Endodermal cell (in vitro differentiated cells): ENCODE results near the gene ZFP92. TPM values are rescaled to one million over a fixed set of nuclear protein-coding genes. Genes with fewer than 3 reads are reported as not detected.

ENCODE experiments used
- DNase-seq: peaks from one replicate; pipeline ENCODE4 v3.0.0-alpha.2; 2017
- H3K27ac ChIP-seq: 2 replicates; pipeline ENCODE4 v1.5.1; 2013; ENCODE audit warnings: mild to moderate bottlenecking, low read depth, low read length, moderate library complexity
- H3K27me3 ChIP-seq: 2 replicates; pipeline ENCODE4 v1.6.1; 2013; ENCODE audit warnings: mild to moderate bottlenecking, low read length, moderate library complexity; ENCODE audit not compliant: insufficient read depth, control insufficient read depth, poor library complexity, severe bottlenecking
- H3K36me3 ChIP-seq: 2 replicates; pipeline ENCODE4 v1.7.0; 2013; ENCODE audit warnings: mild to moderate bottlenecking, low read length, moderate library complexity; ENCODE audit not compliant: control insufficient read depth, insufficient read depth
- H3K4me1 ChIP-seq: one replicate; pipeline ENCODE4 v1.7.0; 2013; ENCODE audit warnings: low read length; ENCODE audit not compliant: control insufficient read depth, insufficient read depth
- H3K4me3 ChIP-seq: 2 replicates; pipeline ENCODE4 v1.5.1; 2013; ENCODE audit warnings: mild to moderate bottlenecking, low read length, moderate library complexity
- H3K9ac ChIP-seq: 2 replicates; pipeline ENCODE4 v1.6.1; 2013; ENCODE audit warnings: mild to moderate bottlenecking, low read length, moderate library complexity; ENCODE audit not compliant: poor library complexity, severe bottlenecking; ENCODE audit errors: extremely low read depth
- H3K9me3 ChIP-seq: 2 replicates; pipeline ENCODE4 v1.6.1; 2013; ENCODE audit warnings: mild to moderate bottlenecking, low read length, moderate library complexity; ENCODE audit not compliant: control insufficient read depth
- H3K27ac Mint-ChIP-seq: 2 replicates; pipeline ENCODE4 v1.8.0; 2020; ENCODE audit warnings: mixed read lengths
- H3K27me3 Mint-ChIP-seq: 2 replicates; pipeline ENCODE4 v1.8.0; 2021; ENCODE audit warnings: mild to moderate bottlenecking, mixed read lengths; ENCODE audit not compliant: insufficient read depth
- H3K36me3 Mint-ChIP-seq: 2 replicates; pipeline ENCODE4 v1.8.0; 2020; ENCODE audit warnings: low read depth, mixed read lengths
- H3K4me1 Mint-ChIP-seq: 2 replicates; pipeline ENCODE4 v1.8.0; 2020; ENCODE audit warnings: mixed read lengths
- H3K4me3 Mint-ChIP-seq: 2 replicates; pipeline ENCODE4 v1.8.0; 2020; ENCODE audit warnings: mild to moderate bottlenecking, moderate library complexity, mixed read lengths
- H3K9me3 Mint-ChIP-seq: 2 replicates; pipeline ENCODE4 v1.8.0; 2020; ENCODE audit warnings: mild to moderate bottlenecking, mixed read lengths
- WGBS, 2 experiments: methylation state at CpG; one replicate each; pipeline versions ENCODE4 v1.1.5 to v1.1.7; 2013; ENCODE audit warnings: missing lambda C conversion rate in 2 of 2, mixed read lengths in 1 of 2; ENCODE audit not compliant: insufficient coverage in 1 of 2, insufficient read length in 1 of 2; 5-methylcytosine and 5-hydroxymethylcytosine counted together
- total RNA-seq, 2 donors: library from RNA; stranded (reverse); fragmentation: NEBNext Ultra II Directional in 1 of 2; extraction: Animal tissue kit (Norgen Biotek cat#: 25700) in 1 of 2; gene quantifications; 2 replicates in 1 of 2; 3 replicates in 1 of 2; pipeline ENCODE4 v1.2.1, GENCODE V29; 2021
- TF ChIP-seq, protein P1 (sequence below): fragments of 200-600 bp; sonication (generic); conservative IDR thresholded peaks from 2 replicates; pipeline ENCODE4 v1.5.0; 2021; ENCODE audit warnings: antibody characterized with exemption, mild to moderate bottlenecking

The ZFP92 gene
- total RNA-seq, 2 donors from 2014 or later = 0.29 to 0.31 TPM

DNA sequence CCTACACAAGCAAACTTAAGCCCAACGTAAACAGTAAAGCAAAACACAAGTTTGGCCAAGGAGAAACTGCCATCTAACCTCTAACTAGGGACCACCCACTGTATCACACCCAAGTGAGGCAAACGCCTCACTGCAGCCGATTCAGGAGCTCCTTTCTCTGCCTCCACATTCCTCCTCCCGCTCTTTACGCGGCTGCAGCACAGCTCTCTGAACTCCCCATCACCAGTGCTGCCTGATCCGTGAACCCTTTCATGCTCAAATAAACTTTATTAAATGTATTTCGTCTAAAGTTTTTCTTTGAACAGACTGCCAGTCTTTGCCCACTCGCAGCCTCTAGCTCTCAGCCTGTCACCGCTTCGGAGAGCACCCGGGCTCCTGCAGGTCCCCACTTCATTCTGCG, 16.7 kb upstream of the ZFP92 start:
- H3K27me3 ChIP-seq = no peaks in the 10 kb centered on the region

DNA sequence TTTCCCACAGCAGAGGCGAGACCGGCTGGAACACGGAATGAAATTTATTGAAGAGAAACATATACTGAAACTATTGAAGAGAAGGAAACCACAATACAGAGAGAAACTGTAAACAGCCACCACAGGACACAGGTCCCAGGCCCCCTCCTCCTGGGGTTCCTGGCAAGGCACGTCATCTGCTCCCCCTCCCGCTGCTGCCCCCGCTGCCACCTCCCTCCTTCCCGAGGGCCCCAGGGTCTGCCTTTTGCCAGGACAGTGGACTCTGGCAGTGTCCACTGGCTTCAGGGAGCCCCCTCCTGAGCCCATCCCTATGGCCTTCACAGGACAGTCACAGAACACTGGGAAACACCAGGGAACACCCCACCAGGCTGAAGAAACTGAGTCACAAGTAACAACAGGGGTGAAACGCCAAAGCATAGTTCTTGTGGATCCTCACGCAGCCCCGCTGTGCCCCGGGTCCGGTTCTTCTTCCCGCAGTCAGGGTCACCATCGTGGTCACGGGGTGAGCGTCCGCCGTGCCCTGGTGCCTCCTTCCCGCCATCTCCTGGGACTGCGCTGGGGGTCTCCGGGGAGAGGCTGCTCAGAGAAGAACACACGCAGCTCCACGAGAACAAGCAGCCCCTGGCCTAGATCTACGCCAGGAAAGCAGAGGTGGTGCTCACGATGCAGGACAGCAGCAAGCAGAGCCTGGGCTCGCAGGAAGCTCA, 15.5 kb upstream of the ZFP92 start:
- H3K4me3 Mint-ChIP-seq = no peak overlapping the region
- no peak for DNase-seq
- no peak overlapping the region for H3K27ac Mint-ChIP-seq
- H3K9me3 Mint-ChIP-seq = peaks cover 30% of the 10 kb centered on the region
- Histone ChIP-seq H3K4me1 (no peaks in the 10 kb centered on the region), H3K27ac (no peak overlapping the region), H3K9me3 (no peaks in the 10 kb centered on the region), H3K4me3 (no peak overlapping the region), H3K27me3 (no peaks in the 10 kb centered on the region), H3K36me3 (no peaks in the 10 kb centered on the region), H3K9ac (no peak overlapping the region)
- 85 to 100% methylated on average over 2 to 23 of the region's 26 CpGs for WGBS, 2 experiments
- H3K4me1 Mint-ChIP-seq = no peaks in the 10 kb centered on the region
- peaks cover 3% of the 10 kb centered on the region for H3K36me3 Mint-ChIP-seq
- peaks cover 2% of the 10 kb centered on the region for H3K27me3 Mint-ChIP-seq
- TF ChIP-seq, protein P1, sequence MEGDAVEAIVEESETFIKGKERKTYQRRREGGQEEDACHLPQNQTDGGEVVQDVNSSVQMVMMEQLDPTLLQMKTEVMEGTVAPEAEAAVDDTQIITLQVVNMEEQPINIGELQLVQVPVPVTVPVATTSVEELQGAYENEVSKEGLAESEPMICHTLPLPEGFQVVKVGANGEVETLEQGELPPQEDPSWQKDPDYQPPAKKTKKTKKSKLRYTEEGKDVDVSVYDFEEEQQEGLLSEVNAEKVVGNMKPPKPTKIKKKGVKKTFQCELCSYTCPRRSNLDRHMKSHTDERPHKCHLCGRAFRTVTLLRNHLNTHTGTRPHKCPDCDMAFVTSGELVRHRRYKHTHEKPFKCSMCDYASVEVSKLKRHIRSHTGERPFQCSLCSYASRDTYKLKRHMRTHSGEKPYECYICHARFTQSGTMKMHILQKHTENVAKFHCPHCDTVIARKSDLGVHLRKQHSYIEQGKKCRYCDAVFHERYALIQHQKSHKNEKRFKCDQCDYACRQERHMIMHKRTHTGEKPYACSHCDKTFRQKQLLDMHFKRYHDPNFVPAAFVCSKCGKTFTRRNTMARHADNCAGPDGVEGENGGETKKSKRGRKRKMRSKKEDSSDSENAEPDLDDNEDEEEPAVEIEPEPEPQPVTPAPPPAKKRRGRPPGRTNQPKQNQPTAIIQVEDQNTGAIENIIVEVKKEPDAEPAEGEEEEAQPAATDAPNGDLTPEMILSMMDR = no peak

More for the DNA sequence above, 16.7 kb upstream of the ZFP92 start:
- Histone ChIP-seq H3K27ac (no peak overlapping the region), H3K9me3 (no peaks in the 10 kb centered on the region), H3K36me3 (no peaks in the 10 kb centered on the region), H3K4me1 (no peaks in the 10 kb centered on the region), H3K4me3 (no peak overlapping the region), H3K9ac (no peak overlapping the region)
- H3K27me3 Mint-ChIP-seq = peaks cover 2% of the 10 kb centered on the region
- 62 to 78% methylated on average over 7 to 13 of the region's 13 CpGs for WGBS, 2 experiments
- no peak for DNase-seq
- TF ChIP-seq, protein P1 = no peak
- H3K4me1 Mint-ChIP-seq = no peaks in the 10 kb centered on the region
- H3K9me3 Mint-ChIP-seq = peaks cover 23% of the 10 kb centered on the region
- no peak overlapping the region for H3K4me3 Mint-ChIP-seq
- H3K36me3 Mint-ChIP-seq = peaks cover 3% of the 10 kb centered on the region
- no peak overlapping the region for H3K27ac Mint-ChIP-seq

DNA sequence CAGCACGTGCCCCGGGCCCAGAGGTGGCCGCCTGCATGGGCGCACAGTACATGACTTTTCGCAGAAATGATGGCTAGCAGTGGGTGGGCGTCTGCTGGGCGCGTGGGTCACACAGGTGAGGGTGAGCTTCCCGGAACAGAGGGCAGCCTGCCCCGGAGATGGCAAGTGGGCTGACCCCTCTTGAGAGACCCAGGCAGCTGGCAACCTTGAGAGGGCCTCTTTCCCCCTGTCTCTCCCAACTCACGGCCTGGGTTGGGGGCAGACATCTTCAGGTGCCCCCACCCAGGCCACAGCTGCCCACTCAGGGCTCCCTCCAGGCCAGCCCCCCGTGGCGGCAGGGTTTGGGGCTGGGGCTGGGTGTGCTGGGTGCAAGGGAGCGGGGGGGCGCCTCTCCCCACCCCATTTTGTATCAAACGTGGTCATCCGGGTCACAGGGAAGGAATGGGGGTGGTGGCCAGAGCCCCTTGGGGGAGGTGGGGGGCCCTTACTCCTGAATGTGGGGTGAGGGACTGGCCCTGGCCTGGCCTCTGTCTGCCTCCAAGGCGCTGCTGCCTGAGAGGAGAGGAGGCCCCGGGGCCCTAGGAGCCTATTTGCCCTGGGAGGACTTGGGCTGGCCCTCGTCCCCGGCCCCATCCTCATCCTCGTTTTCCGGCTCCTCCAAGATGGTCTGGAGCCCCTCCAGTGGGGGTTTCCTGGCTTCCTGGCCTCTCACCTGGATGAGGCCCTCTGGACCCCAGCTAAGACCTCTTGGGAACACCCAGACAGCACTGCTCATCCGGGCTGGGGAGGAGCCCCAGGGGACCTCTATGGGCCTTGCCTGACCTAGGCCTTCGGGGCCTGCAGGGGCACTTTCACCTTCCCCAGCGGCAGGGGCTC, 14.7 kb upstream of the ZFP92 start:
- H3K36me3 Mint-ChIP-seq = peaks cover 3% of the 10 kb centered on the region
- no peaks in the 10 kb centered on the region for H3K4me1 Mint-ChIP-seq
- H3K9ac ChIP-seq = no peak overlapping the region
- H3K27me3 Mint-ChIP-seq = peaks cover 5% of the 10 kb centered on the region
- H3K27ac ChIP-seq = no peak overlapping the region
- H3K9me3 Mint-ChIP-seq = peaks cover 36% of the 10 kb centered on the region
- H3K27me3 ChIP-seq = no peaks in the 10 kb centered on the region
- H3K4me1 ChIP-seq = no peaks in the 10 kb centered on the region
- DNase-seq = no peak
- no peaks in the 10 kb centered on the region for H3K9me3 ChIP-seq
- H3K4me3 Mint-ChIP-seq = no peak overlapping the region
- no peaks in the 10 kb centered on the region for H3K36me3 ChIP-seq
- H3K4me3 ChIP-seq = no peak overlapping the region
- 91 to 100% methylated on average over 4 to 22 of the region's 26 CpGs for WGBS, 2 experiments
- TF ChIP-seq, protein P1 = no peak
- H3K27ac Mint-ChIP-seq = no peak overlapping the region
